NCI-H128 (cell line): ENCODE data around the gene ACSL5.
"Not testable (repeated sequence)": the region's sequence is repeated elsewhere in the genome, so short reads cannot be mapped to it uniquely, and the experiment has no call there.

Source experiments
- DNase-seq: peaks from one replicate; lab custom pipeline; 2025; ENCODE audit not compliant: unreplicated experiment; lab: John Stamatoyannopoulos, UW

The ACSL5 gene

GRCh38 chr10:112349521-112350085, 24.3 kb upstream of the ACSL5 start:
- no peak for DNase-seq

DNA sequence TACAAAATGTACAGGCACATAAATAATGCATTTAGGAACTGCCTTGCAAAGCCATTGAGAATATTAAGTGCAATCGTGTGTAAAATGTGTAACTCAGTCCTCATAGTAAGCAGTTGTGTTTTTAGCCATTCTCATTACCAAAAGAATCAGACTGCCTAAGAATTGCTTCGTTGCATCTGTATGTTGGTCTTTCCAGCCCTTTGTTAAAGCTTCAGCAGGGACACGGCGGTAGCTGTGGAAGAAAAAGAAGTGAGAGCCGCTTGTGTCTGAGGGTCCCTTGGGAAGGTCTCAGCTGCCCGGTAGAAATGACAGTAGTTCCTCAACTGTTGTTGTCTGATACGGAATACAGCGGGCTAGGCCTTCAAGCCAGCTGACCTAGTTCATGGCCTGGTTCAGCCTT, 22.8 kb upstream of the ACSL5 start:
- no peak for DNase-seq

DNA sequence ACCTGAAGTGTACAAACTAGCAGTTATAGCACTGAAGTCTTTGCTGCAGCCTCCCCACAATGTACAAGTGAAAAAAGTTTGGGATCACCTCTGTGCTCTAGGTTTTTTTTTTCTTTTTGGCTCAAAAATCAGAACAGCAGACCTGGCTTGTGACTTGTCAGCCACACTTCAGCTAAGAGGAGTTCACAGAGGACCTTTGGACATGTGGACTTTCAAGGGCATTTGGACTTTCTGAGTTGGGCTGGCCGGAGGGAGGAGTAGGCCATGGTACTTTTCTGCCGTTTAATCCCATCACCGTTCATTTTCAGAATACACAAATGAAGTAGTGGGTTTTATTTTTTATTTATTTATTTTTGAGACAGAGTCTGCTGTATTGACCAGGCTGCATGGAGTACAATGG, 21.9 kb upstream of the ACSL5 start:
- DNase-seq = no peak

GRCh38 chr10:112353046-112353445, 20.9 kb upstream of the ACSL5 start:
- no peak for DNase-seq

GRCh38 chr10:112356686-112357085, 17.2 kb upstream of the ACSL5 start:
- DNase-seq = no peak

- DNase-seq = no peak
Measured at GRCh38 chr10:112359606-112360307, 14.2 kb upstream of the ACSL5 start.

DNA sequence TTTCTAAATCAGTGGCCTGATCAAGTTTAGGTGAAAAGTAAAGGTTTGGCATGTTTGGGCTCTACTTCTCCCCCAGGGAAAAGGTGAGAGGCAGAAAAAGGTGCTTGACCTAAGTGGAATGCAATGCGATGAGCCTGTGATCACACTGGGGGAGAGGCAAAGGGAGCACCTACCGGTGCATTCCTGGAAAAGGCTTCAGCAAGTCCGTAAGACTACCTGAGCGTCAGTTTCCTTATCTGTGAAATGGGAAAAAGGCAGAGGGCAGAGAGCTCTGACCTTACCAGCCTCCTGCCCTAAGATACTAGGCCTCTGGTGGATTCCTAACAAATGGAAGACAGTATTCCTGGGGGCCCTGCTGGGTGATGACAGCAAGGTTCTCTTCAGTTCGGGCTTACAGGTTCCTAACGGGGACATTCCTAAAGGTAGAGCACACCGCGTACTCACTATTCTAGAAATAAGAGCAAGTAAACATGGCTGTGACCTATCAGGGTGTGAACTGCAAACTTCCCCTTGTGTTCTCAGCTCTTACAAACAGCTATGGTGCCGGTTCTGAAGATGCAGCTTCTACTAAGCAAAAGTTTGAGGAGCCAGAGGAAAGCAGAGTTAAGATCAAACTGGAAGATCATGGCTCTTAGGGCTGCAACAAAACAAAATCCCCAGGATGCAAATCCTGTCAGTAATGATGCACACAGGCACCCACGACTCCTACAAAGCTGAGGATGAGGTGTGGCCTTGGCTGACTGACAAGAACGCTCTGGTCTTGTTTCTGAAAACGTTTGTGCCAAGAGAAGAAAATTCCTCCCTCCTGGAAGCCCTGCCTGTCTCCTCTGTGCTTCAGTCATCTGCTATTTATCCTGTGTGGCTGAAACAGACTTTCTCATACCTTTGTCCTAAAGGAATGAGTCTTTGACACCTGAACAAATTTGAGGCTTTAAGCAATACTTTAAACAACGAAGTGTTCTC, 13.3 kb upstream of the ACSL5 start:
- DNase-seq = no peak

- no peak for DNase-seq
Measured at GRCh38 chr10:112361951-112362751, 11.8 kb upstream of the ACSL5 start.

DNA sequence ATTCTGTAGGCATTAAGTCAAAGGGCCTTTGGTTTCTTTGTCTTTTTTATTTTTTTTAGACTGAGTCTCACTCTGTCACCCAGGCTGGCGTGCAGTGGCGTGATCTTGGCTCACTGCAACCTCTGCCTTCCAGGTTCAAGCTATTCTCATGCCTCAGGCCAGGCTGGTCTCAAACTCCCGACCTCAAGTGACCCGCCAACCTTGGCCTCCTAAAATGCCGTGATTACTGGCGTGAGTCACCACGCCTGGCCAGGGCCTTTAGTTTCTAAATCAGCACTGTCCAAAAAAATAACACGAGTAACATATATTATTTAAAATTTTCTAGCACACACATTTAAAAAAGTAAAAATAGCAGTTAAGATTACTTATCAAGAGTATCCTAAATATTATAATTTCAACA, 11.1 kb upstream of the ACSL5 start:
- no peak for DNase-seq

GRCh38 chr10:112363696-112364688, 9.9 kb upstream of the ACSL5 start:
- DNase-seq = no peak

DNA sequence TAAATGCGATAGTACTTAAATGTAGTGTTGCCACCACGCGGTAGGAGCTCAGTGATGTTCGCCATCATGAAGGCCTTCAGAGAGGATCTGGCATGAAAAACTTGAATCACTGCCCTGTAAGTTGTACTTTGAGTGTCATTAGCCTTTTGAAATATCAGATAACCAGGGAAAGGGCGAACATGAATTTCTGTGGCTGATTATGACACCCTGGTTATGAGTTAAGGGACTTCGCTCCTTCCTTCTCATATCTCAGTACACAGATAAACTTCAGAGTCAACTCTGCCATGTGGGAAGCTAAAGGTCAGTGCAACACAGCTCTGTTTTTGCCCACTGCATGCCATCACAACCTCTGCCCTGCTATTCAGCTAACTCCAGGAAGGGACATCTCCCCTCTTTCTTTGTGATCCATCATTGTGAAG, 8.9 kb upstream of the ACSL5 start:
- no peak for DNase-seq

- DNase-seq = no peak
Measured at GRCh38 chr10:112365451-112365850, 8.5 kb upstream of the ACSL5 start.

- DNase-seq = no peak
Measured at GRCh38 chr10:112366992-112367391, 6.9 kb upstream of the ACSL5 start.

- no peak for DNase-seq
Measured at GRCh38 chr10:112367516-112367915, 6.4 kb upstream of the ACSL5 start.

GRCh38 chr10:112369495-112370423, 4.2 kb upstream of the ACSL5 start:
- DNase-seq = no peak

DNA sequence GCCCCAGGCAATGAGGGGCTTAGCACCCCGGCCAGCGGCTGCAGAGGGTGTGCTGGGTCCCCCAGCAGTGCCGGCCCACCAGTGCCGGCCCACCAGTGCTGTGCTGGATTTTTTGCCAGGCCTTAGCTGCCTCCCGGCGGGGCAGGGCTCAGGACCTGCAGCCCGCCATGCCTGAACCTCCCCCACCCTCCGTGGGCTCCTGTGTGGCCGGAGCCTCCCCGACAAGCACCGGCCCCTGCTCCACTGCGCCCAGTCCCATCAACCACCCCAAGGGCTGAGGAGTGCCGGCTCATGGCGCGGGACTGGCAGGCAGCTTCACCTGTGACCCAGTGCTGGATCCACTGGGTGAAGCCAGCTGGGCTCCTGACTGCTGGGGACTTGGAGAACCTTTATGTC, 3.5 kb upstream of the ACSL5 start:
- no peak for DNase-seq

GRCh38 chr10:112371326-112371725, 2.6 kb upstream of the ACSL5 start:
- not testable (repeated sequence) for DNase-seq

- not testable (repeated sequence) for DNase-seq
Measured at GRCh38 chr10:112372182-112372810, 1.6 kb upstream of the ACSL5 start.
